Breast epithelium (tissue), 3 donors: Measurements from ENCODE around the gene THY1.

Experiments
- CTCF ChIP-seq, 3 donors: fragments of 450-650 bp; IDR thresholded peaks; one replicate each; pipeline ENCODE4 v1.5.1; 2016 to 2017; ENCODE audit warnings: antibody characterized with exemption in 3 of 3, mild to moderate bottlenecking in 3 of 3, moderate library complexity in 3 of 3
- POLR2AphosphoS5 ChIP-seq, 3 donors: sonication (generic); formaldehyde crosslinking; IDR thresholded peaks; one replicate each; pipeline ENCODE4 v1.6.1; 2017; ENCODE audit warnings: antibody characterized with exemption in 3 of 3

- TF ChIP-seq CTCF (IDR thresholded peaks at IDR 0.05) (no peak), POLR2AphosphoS5 (IDR thresholded peaks at IDR 0.05) (no peak)
These were observed 53.6 kb downstream of the THY1 start for GRCh38 chr11:119369132-119369925.
